Measurements from ENCODE around the gene ZG16B. TPM values are rescaled to one million over a fixed set of nuclear protein-coding genes. Genes with fewer than 3 reads are reported as not detected.

ZG16B gene
- total and polyA plus RNA-seq, 2 of the 8 experiments (the other 6 are each of a cell fraction or from before 2014, with no cell fraction given) = 0.11 TPM; not detected in 1

GRCh38 chr16:2840914-2841313 lies 10.8 kb downstream of the ZG16B start:
- Histone ChIP-seq H2AK5ac (ENCODE audit: low read depth, low read length) (no peak overlapping the region), H3K23ac (ENCODE audit: insufficient read length) (no peak overlapping the region), H3K18ac (ENCODE audit: extremely low read depth, low read length) (no peak overlapping the region), H3K14ac (ENCODE audit: insufficient read length) (no peak overlapping the region), H2BK20ac (ENCODE audit: low read length) (no peak overlapping the region), H3K27me3 (replicated peaks in 1 of 4; ENCODE audit: control insufficient read depth in 3 of 4, extremely low read depth in 1 of 4, insufficient read depth in 3 of 4, low read length in 3 of 4) (peaks cover 0 to 6% (median 2%) of the 10 kb centered on the region in 4 experiments; a peak in 4 of 7 replicates), H2BK15ac (ENCODE audit: low read length) (no peak overlapping the region), H3K36me3 (ENCODE audit: control insufficient read depth in 2 of 4, insufficient read depth in 4 of 4, low read length in 3 of 4) (no peaks in the 10 kb centered on the region), H3K9me3 (ENCODE audit: insufficient read depth in 2 of 2, low read depth in 1 of 2, low read length in 1 of 2) (no peaks in the 10 kb centered on the region), H2BK5ac (ENCODE audit: low read depth, low read length) (no peak overlapping the region), H3K23me2 (ENCODE audit: low read depth, low read length) (peaks cover 10% of the 10 kb centered on the region; the same call in 1 of the 2 replicates), H3K4me1 (replicated peaks in 1 of 4; ENCODE audit: control insufficient read depth in 3 of 4, insufficient read depth in 4 of 4, low read length in 3 of 4) (peaks cover 0 to 8% (median 3%) of the 10 kb centered on the region in 4 experiments; a peak in 5 of 7 replicates), H4K91ac (replicated peaks; ENCODE audit: insufficient read length, low read length) (no peak overlapping the region), H4K20me1 (replicated peaks in 1 of 2; ENCODE audit: control insufficient read depth in 1 of 2, insufficient read depth in 2 of 2, low read length in 2 of 2) (peaks cover 0 to 2% of the 10 kb centered on the region in 2 experiments), H3K4me2 (ENCODE audit: insufficient read depth in 1 of 2, low read depth in 2 of 2, low read length in 2 of 2) (no peak overlapping the region), H3K27ac (ENCODE audit: low read depth, low read length) (no peak overlapping the region), H3K56ac (replicated peaks; ENCODE audit: insufficient read length, low read depth, low read length) (no peak overlapping the region), H3K4me3 (ENCODE audit: extremely low read depth in 1 of 4, insufficient read depth in 2 of 4, low read depth in 3 of 4, low read length in 4 of 4) (no peak overlapping the region), H3K4ac (replicated peaks; ENCODE audit: insufficient read length, low read depth, low read length) (no peak overlapping the region), H4K5ac (ENCODE audit: insufficient read length, low read depth, low read length) (no peak overlapping the region), H3K79me2 (ENCODE audit: control insufficient read depth in 1 of 2, insufficient read depth in 2 of 2, low read length in 2 of 2) (no peaks in the 10 kb centered on the region), H4K8ac (ENCODE audit: extremely low read depth, insufficient read depth, low read length) (no peak overlapping the region), H3K79me1 (ENCODE audit: low read depth, low read length) (no peaks in the 10 kb centered on the region), H2AFZ (ENCODE audit: low read length) (no peak overlapping the region), H2BK12ac (ENCODE audit: low read depth, low read length) (no peak overlapping the region), H3K9ac (replicated peaks in 1 of 4; ENCODE audit: extremely low read depth in 1 of 4, low read depth in 3 of 4, low read length in 3 of 4) (no peak overlapping the region), H2BK120ac (replicated peaks; ENCODE audit: low read depth, low read length) (no peak overlapping the region)
- 89% methylated on average over 12 of the region's 12 CpGs; no CpG with 5 or more reads in 1 of the 2 experiments for WGBS, 2 experiments (ENCODE audit: extremely low coverage in 1 of 2, insufficient coverage in 1 of 2, insufficient read length in 1 of 2, insufficient replicate concordance in 2 of 2, low coverage in 1 of 2, low lambda C conversion rate in 2 of 2, missing lambda C conversion rate in 1 of 2)
- ChIA-PET CTCF (ENCODE audit: partially characterized antibody) (interaction anchor here (1.0 to 3.9 kb wide), 5 partner anchors 11 to 124 kb away, joined by 3 to 90 read pairs (median 53); no protein-coding TSS in a partner anchor), POLR2A (ENCODE audit: partially characterized antibody) (interaction anchor here (1.7 kb wide), 1 partner anchor 14 kb away, joined by 4 read pairs; no protein-coding TSS in a partner anchor)
- FAIRE-seq = no peak
- TF ChIP-seq ATF2 (IDR thresholded peaks at IDR 0.05; ENCODE audit: low read length) = no peak
- no peak for DNase-seq (ENCODE audit: low read depth in 1 of 2, low spot score in 2 of 2)

All from H1 (cell line).